ENCODE results near the gene KCNMB2.

Gene KCNMB2

DNA sequence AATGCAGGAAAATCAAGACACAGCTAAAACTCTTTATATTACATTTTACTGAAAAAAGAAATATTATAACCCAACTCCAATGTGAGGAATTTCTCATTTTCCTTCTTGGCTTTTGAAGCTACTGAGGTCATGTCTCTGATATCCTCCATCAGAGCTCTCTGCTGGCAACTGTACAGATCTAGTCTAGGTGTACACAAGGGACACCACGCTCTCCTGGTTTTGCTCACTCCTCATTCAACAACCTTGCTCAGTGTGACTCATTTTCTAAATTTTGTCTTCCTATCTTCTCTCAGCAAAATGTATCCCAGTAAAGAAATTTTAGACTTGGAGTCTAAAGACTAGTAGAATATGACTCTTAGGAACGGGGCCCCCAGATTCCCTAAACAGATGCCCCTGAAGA lies 144.3 kb downstream of the KCNMB2 start:
- DNase-seq (ENCODE audit: extremely low spot score, insufficient read length, low read depth): no peak
- FAIRE-seq: no peak

DNA sequence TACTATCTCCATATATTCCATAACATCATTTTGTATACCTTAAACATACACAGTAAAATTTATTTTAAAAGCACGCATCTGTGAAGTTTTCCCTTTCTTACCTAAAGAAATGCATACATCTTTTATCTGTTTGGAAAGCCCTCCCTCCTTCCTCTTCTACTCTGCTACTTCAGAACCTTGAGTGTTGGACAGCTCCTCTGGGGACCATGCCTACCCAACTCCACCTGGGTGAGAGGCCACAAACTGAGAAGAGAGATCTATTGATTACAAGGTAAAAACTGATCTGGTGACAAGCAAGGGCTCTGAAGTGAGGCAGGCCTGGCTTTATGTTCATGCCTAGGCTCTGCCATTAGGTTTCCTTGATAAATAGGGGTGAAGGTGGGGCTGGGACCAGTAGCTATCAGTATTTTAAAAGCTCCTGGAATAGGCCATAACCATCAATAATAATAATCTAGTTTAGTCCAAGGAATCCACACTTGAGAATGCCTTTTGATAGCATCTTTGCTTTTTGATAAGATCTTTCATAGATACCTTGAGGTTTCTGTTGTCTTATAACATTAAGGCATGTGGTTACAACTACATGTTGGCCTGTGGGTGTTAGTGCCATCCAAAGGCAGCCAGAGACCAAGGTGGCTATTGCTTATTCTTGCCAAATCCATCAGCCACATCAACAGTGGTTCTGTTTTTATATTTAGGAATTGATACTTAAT lies 148.8 kb downstream of the KCNMB2 start:
- DNase-seq (ENCODE audit: extremely low spot score, insufficient read length, low read depth) (no peak), FAIRE-seq (no peak)

- DNase-seq (ENCODE audit: extremely low spot score, insufficient read length, low read depth): no peak
- no peak for FAIRE-seq
Measured at GRCh38 chr3:178685591-178685906, 149.3 kb downstream of the KCNMB2 start.

GRCh38 chr3:178686826-178687225 lies 150.6 kb downstream of the KCNMB2 start:
- FAIRE-seq (no peak), DNase-seq (ENCODE audit: extremely low spot score, insufficient read length, low read depth) (no peak)

DNA sequence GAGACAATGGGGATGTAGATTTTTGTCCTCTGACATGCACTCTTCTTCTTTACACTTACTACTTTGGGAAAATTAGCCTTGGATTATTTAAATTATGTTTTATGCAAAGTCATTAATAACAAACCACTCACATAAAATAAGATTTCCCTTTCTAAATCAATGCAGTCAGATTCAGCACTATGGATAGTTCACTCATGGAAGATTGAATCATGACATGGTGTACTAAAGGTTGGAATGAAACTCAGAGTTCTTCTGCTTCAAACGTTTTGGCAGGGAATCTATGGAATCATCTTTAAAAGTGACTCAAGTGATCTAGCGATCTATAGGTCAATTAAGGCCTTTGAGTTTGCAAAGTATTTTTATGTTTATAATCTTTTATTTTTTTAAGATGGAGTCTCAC lies 154.3 kb downstream of the KCNMB2 start:
- DNase-seq (ENCODE audit: extremely low spot score, insufficient read length, low read depth) (no peak), FAIRE-seq (no peak)

DNA sequence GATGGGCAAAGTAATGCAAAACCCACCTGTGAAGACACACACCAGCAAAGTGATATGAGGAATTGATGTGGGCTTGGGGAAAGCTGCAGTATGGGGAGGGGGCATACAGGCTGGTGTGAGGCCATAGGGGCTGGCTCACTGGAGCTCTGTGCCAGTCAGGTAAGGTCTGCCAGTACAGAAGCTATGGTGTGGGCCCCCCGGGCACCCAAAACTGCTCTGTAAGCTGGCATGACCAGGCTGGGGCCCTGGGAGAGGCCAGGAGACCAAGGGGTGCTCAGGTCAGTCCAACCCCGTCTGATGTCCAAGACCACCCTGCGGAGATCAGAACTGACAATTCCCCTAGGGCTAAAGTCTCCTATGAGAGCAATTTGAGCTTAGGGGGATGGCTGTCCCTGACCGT lies 163.1 kb downstream of the KCNMB2 start:
- no peak for FAIRE-seq
- DNase-seq (ENCODE audit: extremely low spot score, insufficient read length, low read depth): no peak

DNA sequence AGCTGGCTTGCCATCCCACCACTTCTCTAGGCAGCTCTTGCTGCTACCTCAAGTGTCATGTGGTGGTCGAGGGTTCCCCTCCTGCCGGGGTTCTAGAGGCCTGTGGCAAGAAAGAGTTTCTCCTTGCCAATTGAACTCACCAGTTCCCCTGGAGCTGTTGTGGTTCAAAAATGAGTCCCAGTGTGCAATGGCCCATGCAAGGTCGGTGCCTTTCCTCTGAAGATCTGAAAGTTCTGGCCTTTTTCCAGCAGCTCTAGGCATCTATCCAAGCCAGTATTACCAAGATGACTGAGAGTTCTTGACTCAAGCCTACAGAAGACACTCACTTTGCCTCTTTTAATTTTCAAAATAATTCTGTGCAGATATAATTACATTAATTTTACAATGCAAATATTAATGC lies 163.6 kb downstream of the KCNMB2 start:
- DNase-seq (ENCODE audit: extremely low spot score, insufficient read length, low read depth) (no peak), FAIRE-seq (peak; percentile 5)

DNA sequence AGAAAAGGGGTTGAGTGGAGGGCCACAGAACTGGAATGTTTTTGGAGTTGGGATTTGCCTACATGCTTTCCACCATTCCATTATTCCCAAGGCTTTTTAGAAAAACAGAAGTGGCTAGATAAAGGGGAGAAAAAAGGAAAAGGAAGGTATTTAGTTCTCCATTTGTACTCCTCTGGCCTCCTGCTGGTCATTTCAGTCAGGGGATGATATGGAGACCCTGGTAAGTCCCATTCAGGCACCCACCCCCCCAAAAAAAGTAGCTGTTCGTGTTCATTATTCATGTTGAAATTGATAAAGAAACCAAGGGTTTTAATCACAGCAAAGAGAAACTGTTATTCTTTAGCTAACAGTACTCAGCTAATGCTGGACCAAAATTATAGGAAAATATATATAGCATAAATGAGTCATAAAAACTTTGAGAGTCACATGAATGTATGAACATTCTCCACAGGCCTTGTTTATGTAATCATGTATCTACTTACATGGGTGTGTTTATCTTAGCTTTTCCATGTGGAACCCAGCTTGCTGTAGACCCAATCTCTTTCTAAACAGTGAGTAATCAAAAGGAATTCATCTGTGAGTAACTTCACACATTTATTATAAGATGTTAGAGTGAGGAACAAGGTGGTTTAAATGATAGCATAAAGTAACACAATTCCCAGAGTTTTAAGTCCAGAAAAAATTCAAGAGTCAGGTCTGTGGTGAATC lies 167.2 kb downstream of the KCNMB2 start:
- DNase-seq (ENCODE audit: extremely low spot score, insufficient read length, low read depth) (no peak), FAIRE-seq (no peak)

GRCh38 chr3:178705925-178706324 lies 169.7 kb downstream of the KCNMB2 start:
- FAIRE-seq (peak; percentile 54), DNase-seq (ENCODE audit: extremely low spot score, insufficient read length, low read depth) (no peak)

DNA sequence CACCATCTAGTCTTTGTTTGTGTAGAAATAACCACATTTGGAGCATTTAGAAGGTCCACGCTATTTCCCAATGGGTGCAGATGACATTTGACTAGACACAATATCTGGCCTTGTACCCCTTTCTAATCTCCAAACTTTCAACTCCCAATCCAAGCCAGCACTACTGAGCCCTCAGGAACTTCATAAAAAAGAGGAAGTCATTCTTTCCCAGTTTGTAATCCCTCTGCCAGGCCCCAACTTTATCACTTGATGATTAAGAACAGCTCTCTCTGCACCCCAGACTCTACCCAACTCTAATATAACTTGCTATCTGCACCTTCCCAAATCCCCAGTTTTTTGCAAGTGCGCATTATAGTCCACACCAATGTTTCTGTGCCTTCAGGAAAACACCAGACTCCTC lies 170.2 kb downstream of the KCNMB2 start:
- FAIRE-seq (no peak), DNase-seq (ENCODE audit: extremely low spot score, insufficient read length, low read depth) (no peak)

- no peak for DNase-seq (ENCODE audit: extremely low spot score, insufficient read length, low read depth)
- no peak for FAIRE-seq
Measured at GRCh38 chr3:178707311-178708031, 171.2 kb downstream of the KCNMB2 start.

GRCh38 chr3:178709051-178709450 lies 172.8 kb downstream of the KCNMB2 start:
- no peak for FAIRE-seq
- no peak for DNase-seq (ENCODE audit: extremely low spot score, insufficient read length, low read depth)

DNA sequence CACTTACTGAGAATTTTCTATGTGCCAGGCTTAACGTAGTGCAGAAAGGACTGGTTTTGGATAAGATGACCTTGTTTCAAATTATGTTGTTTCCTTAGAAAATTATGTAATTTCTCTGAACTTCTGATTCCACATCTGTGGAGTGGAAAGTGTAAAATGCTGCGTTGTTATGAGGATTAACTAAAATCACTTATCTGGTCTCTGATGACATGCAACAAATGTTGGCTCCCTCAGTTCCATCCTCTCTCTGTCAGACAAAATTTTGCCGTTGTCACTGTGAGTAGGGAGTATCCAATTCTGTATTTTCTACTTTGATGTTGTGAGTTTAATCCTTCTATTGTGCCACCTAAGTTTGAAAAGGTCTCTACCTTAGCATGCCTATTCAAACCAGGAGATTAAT lies 175.5 kb downstream of the KCNMB2 start:
- FAIRE-seq (no peak), DNase-seq (ENCODE audit: extremely low spot score, insufficient read length, low read depth) (no peak)

DNA sequence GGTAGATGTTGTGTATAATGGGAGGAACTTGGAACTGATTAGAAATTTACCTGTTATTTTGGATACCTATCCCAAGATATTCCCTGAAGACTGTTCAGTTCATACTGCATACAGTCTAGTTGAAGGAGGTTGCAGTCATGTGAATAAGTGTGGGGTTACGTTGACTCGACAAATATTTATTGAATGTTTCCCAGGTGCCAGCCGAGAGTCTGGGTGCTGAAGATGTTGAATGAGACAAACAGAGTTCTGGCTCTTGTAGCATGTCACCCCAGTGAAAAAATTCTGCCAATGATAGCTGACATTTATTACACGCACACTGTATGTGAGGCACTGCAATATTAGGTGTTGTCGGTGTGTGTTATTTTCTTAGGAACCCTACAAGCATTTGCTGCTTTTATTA lies 176.0 kb downstream of the KCNMB2 start:
- DNase-seq (ENCODE audit: extremely low spot score, insufficient read length, low read depth): no peak
- FAIRE-seq: no peak

DNA sequence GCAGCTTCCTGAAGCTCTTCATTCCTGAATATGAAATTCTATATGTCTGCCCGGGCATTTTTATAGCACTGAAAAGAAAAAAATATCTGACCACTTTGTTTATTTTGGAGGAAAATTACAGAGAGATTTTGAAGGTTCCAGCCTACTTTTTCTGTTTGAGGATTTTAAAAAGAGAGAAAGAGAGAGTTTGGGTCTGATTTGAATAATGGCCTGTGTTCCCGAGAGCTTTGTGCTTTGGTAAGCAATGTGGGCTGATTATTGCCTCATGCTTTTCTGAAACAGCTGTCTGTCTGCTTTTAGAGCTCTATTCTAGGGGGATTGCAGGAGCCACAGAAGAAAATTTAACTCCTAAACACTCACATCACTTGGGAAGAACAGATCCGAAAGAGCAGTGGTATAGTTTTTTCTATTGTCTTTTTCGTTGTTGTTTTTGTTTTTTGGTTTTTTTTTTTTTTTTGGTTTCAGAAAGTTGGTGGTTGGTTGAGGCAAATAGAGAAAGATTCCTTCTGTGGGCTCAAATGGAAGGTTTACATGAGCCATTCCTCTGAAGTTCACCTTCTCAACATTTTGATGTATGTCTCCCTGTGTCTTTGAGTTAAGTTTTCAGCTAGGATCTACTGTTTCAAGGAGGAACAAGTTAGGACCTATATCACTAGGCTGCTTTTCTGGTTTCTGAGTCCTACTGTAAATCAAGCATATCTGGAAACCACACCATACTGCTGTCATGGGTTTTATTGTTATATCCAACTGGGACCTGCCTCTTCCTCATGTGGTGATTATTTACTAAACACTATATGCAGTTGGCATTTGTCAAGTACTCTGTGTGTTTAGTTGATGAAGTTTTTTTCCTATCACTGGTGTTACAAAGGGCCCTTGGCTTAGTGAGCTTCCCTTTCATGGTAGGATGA lies 178.9 kb downstream of the KCNMB2 start:
- FAIRE-seq (peak; percentile 66), DNase-seq (ENCODE audit: extremely low spot score, insufficient read length, low read depth) (no peak)

DNA sequence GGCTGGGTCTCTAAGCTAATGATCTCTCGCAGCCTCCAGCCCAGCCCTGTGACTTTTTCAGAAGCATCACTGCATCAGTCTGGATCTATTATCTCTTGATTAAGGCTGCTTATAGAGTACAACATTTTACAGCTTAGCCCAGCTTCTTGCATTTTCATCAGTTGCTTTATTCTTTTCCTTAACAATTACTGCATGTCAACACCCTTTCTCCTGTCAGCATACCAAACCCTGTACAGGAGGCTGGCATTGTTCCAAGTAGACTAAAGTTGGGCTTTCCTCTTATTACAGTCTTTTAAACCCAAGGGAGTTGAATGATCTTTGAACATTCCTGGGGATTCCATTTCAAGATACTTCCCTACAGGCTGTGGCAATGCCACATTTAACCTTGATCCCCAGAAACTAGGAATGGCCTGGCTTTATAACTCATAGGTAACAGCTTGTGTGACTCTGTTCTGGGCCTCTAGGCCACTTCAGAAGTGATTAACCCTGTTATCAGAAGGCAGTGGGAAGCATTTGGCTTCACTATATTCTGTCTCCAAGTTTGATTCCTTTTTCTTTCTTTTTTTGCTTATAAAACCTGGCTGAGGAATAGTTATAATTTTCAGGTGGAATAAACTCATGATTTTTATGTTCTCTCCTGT lies 182.9 kb downstream of the KCNMB2 start:
- FAIRE-seq (no peak), DNase-seq (ENCODE audit: extremely low spot score, insufficient read length, low read depth) (no peak)

DNA sequence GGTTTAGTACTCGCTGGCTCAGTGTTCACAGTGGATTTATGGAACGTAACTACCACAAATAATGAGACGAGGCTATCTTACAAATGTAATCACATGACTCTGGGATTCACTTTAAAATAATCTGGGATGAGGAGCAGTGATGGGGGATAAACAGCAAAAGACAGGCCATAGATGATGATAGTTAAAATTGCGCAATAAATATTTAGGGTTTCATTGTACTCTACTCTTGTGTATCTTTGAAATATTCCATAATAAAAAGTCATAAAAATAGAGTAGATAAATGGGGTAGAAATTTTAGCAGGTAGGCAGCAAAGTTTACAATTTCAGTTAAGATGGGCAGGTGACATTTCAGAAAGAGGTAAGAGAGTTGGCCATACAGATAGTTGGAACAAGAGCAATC lies 196.6 kb downstream of the KCNMB2 start:
- DNase-seq (ENCODE audit: extremely low spot score, insufficient read length, low read depth): no peak
- no peak for FAIRE-seq

- FAIRE-seq (no peak), DNase-seq (ENCODE audit: extremely low spot score, insufficient read length, low read depth) (no peak)
Measured at GRCh38 chr3:178735032-178735674, 198.9 kb downstream of the KCNMB2 start.

- DNase-seq (ENCODE audit: extremely low spot score, insufficient read length, low read depth): no peak
- FAIRE-seq: no peak
Measured at GRCh38 chr3:178736300-178736699, 200.1 kb downstream of the KCNMB2 start.

Data from GM18507 (cell line).